A673 (cell line): ENCODE data around the gene LMO1.

Experiments
- EZH2 ChIP-seq: fragments of 200-600 bp; sonication (generic); IDR thresholded peaks from 2 replicates; pipeline ENCODE4 v1.6.1; 2017; ENCODE audit warnings: borderline replicate concordance, low read depth, mild to moderate bottlenecking, mixed read lengths, antibody characterized with exemption, low read length; ENCODE audit not compliant: poor library complexity, severe bottlenecking
- TF ChIP-seq, protein P1 (sequence below): fragments of 300-800, 200-600 bp; sonication (generic); conservative IDR thresholded peaks from 2 replicates; pipeline ENCODE4 v1.5.1; 2017; ENCODE audit warnings: low read depth, mild to moderate bottlenecking, antibody characterized with exemption, low read length, moderate library complexity, mixed read lengths

DNA sequence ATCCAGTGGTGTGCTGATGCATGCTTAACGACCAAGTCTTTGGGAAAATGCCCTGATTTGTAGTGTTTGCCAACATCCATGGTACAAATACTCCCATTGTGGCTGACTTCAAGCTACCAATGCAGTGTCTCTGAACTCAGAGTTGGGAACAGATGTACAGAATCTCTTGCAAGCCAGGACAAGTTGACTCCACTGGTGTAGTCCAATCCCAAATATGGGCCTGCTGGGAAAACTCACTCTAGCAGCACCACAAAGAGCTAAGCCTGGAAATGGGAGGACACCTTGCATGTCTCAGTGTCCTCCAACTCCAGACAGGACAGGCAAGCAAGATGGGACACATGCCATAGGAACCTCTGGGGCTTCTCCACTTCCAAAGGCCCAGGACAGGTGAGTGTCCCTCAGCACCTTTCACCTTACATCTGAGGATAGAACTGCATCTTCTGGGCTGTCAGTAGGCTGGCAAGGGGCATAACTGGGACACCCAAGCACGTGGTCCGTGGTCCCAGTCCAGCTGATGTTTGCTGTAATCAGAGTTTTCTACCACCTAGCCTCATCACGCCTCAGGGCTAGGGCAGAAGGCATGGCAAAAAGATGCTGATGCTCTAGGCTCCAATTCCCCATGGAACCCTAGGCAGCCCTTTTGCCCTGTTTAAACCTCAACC lies 6.5 kb downstream of the LMO1 start:
- TF ChIP-seq, protein P1, sequence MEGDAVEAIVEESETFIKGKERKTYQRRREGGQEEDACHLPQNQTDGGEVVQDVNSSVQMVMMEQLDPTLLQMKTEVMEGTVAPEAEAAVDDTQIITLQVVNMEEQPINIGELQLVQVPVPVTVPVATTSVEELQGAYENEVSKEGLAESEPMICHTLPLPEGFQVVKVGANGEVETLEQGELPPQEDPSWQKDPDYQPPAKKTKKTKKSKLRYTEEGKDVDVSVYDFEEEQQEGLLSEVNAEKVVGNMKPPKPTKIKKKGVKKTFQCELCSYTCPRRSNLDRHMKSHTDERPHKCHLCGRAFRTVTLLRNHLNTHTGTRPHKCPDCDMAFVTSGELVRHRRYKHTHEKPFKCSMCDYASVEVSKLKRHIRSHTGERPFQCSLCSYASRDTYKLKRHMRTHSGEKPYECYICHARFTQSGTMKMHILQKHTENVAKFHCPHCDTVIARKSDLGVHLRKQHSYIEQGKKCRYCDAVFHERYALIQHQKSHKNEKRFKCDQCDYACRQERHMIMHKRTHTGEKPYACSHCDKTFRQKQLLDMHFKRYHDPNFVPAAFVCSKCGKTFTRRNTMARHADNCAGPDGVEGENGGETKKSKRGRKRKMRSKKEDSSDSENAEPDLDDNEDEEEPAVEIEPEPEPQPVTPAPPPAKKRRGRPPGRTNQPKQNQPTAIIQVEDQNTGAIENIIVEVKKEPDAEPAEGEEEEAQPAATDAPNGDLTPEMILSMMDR: no peak
- no peak for TF ChIP-seq EZH2
